Measurements from ENCODE around the gene CRELD1.
"Not testable (repeated sequence)": the region's sequence is repeated elsewhere in the genome, so short reads cannot be mapped to it uniquely, and the experiment has no call there.

CRELD1 gene

DNA sequence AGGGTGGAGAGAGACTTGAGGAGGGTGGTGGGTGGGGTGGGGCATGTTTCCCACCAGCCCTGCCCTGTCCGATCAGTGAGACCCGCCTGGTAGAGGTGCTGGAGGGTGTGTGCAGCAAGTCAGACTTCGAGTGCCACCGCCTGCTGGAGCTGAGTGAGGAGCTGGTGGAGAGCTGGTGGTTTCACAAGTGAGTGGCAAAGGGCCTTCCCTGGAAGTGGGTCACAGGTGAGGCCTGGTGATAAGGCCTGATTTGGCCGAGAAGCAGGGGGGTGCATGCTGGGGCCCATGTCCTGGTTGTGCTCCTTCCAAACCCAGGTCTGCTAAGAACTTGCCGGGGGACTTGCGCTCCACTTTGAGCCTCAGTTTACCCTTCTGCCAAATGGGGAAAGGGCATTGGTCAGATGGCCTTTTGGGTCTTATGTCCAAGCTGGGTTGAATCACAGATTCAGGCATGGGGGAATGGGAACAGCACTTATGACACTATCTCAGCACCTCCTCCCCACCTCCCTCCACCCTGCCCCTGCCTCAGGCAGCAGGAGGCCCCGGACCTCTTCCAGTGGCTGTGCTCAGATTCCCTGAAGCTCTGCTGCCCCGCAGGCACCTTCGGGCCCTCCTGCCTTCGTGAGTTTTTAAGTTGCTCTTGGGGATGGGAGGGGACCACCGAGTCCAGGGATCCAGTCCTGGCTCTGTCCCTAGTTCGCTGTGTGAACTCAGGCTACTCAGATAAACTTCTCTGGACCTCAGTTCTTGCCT, 4.0 kb downstream of the CRELD1 start:
- DNase-seq: no peak

- no peak for DNase-seq
Measured at GRCh38 chr3:9938966-9939365, 5.3 kb downstream of the CRELD1 start.

- DNase-seq: not testable (repeated sequence)
Measured at GRCh38 chr3:9939906-9940305, 6.3 kb downstream of the CRELD1 start.

- no peak for DNase-seq
Measured at GRCh38 chr3:9940746-9941145, 7.1 kb downstream of the CRELD1 start.

DNA sequence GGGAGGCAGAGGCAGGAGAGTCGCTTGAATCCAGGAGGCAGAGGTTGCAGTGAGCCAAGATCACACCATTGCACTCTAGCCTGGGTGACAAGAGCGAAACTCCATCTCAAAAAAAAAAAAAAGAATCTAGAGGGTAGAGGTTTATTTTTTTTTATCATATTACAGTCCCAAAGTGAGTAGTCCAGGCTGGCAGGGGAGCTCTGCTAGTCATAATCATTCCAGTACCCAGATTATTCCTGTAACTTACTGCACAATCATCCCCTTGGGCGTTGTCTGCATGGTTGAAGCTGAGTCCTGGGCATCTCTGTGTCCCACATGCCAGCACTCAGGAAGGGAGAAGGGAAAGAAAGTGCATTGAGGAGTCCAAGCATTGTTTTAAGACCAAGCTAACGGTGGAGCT, 8.5 kb downstream of the CRELD1 start:
- DNase-seq: no peak

- no peak for DNase-seq
Measured at GRCh38 chr3:9942934-9943690, 9.5 kb downstream of the CRELD1 start.

- no peak for DNase-seq
Measured at GRCh38 chr3:9944271-9944670, 10.6 kb downstream of the CRELD1 start.

DNA sequence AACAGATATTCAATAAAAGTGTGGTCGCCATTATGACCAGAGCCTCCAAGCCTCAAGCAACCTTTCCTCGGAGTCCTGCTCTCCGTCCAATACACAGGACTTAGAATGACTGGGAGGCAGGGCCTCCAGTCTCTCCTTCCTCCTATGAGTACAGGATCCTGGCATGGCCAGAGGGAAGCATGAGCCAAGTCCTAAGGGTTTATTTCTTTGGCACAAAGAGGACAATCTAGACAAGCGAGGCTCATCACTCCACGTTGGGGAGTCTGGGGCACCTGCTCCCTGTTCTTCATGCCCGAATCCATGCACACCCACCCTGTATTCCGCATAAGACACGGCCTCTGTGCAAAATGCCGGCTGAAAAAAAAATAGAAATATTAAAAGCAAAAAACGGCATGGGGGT, 11.7 kb downstream of the CRELD1 start:
- no peak for DNase-seq

DNA sequence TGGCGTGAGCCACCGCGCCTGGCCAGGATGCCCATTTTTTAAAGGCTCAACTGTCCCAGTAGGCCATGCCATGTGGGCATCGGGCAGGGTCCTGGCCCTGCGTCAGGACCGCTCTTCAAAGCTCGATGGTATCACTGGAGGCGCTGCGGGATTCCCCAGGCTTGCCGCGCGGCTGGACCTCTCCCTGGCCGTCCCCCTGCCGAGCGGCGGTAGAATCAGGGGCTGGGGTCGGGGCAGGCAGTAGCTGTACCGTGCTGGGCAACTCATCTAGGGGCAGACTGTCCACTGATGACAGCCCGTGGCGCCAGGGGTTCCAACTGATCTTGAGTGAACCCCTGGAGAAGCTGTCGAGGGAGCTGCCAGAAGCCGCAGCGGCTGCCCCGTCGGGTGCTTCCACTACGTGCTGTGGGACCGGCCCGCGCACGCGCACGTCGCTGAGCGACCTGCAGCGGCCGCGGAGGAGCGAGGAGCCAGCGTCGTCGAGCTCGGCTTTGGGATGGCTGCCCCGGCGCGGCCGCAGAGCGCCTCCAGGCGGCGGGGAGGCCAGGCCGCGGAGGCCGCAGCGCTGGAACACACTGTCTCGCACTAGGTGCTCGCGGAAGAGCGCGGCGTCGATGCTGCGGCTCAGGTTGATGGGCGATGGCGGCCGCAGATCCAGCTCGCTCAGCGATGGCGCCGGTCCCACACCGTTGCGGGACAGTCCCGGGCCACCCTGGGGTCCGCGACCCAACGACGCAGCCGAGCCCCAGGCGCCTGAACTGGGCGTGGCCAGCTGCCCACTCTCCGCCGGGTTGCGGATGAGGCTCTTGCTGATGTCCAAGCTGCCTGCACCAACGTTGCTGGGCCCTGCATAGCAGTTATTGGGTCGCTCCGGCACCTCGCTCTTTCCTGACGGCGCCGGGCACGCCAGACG, 12.7 kb downstream of the CRELD1 start:
- no peak for DNase-seq

DNA sequence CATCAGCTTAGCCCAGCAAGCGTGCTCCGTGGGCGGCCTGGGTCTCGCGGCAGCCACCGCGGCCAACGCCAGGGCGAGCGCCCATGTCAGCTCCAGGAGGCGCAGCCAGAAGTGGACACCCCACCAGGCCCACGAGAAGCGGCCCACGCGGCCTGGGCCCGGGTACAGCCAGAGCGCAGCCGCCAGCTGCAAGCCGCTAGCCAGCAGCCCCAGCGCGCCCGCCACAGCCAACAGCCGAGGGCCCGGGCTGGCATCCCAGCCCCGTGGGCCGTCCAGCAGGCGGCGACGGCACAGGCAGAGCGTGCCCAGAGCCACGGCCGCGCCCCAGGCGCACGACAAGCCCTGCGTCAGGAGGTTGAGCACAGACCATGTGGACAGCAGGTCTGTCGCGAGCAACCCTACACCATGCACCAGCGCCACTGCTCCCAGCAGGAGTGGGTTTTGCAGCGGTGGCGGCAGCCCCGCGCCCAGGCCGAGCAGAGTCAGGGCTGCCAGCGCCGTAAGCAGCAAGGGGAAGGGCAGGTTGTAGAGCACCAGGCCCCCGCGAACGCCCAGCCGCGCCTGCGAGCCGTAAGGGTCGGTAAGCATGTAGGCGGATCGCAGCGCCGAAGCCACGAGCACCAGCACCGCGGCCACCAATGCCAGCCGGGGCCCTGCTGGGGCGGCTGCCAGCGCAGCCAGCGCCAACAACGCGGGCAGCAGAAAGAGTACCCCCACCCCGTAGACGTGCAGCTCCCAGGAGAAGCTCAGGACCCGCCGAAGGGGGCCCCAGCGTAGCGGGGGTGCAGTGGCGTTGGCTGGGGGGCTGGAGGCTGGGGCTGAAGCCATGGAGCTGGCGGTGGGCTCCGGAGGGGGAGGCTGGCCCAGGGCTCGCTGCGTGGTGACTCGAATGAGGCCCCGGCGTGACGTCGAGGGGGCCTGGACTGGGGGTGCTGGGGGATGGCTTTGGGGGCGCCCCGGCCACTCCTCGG, 13.7 kb downstream of the CRELD1 start:
- DNase-seq: no peak

DNA sequence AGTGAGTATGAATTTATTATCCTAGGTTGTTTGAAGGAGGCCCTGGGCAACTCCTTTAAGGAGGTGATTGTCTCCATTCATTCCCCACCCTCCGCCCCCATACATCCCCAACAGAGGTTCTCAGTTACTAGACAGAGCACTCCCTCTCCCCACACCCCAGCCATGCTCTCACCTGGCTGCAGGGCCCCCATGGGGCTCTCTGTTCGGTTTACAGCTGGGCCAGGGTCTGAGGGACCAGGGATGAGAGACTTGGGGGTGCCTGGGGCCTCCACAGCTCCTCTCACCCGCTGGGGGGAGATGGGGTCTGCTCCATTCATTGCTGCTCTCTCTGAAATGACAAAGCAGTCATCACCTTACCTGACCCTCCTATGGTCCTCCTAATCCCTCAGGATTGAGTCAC, 15.0 kb downstream of the CRELD1 start:
- DNase-seq: no peak

DNA sequence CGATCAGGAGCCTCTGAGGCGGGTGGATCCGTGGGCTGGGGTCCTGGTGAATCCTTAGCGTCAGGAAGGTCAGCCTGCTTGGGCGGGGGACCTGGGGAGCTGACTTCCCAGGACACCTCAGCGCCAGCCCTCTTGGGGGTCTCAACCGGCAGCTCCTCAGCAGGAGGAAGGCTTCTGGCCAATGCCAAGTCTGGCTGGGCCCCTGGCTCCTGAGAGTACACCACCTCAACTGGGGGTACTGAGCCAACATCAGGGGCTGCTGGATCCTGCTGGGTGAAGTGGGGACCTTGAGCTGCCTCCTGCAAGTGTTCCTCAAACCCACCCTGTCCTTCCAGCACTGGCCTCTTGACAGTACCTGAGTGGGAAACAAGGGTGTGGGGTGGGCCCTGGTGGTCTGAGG, 15.5 kb downstream of the CRELD1 start:
- DNase-seq: no peak

DNA sequence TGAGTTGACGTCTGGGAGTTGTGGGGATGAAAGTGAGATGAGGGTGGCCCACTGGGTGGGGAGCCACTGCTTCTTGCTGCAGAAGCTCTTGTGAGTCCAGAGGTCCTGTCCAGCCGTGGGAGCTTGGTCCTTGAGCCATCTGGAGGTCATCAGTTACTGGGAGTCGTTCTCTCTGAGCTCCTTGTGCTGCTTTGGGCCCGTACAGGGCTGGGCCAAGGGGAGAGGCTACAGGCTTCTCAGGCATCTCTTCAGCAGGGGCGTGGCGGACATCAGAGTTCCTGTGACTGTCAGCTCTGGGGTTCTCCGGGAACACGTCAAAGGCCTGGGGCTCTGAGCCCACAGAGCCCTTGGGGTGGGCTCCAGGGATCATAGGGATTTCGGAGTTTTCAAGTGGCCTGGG, 16.0 kb downstream of the CRELD1 start:
- DNase-seq: no peak

DNA sequence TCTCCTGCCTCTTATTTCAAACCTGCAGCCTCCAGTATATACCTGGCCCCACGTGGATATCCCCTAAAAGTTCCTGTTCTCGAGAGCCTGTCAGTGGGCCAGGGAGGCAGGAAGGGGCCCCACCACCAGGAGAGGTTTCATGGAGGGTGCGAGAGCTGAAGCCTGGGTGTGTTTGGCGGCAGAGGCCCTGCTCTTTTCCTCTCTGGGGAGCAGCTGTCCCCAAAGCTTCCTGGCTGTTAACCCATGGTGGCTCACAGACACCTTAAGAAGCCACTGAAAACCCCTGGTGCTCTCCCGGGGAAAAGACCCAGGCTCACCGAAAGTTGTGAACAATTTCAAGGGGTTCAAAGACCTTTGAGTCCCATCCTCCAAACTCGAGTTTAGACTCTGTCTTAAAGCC, 17.5 kb downstream of the CRELD1 start:
- DNase-seq: no peak

- no peak for DNase-seq
Measured at GRCh38 chr3:9951598-9951961, 17.9 kb downstream of the CRELD1 start.

- DNase-seq: no peak
Measured at GRCh38 chr3:9951962-9952805, 18.6 kb downstream of the CRELD1 start, which contains the start of gene PRRT3. TSS of gene PRRT3 (minus strand) at chr3:9952408. CDS start at chr3:9950115, 2,293 bp downstream.

- DNase-seq: no peak
Measured at GRCh38 chr3:9955067-9955502, 21.5 kb downstream of the CRELD1 start.

DNA sequence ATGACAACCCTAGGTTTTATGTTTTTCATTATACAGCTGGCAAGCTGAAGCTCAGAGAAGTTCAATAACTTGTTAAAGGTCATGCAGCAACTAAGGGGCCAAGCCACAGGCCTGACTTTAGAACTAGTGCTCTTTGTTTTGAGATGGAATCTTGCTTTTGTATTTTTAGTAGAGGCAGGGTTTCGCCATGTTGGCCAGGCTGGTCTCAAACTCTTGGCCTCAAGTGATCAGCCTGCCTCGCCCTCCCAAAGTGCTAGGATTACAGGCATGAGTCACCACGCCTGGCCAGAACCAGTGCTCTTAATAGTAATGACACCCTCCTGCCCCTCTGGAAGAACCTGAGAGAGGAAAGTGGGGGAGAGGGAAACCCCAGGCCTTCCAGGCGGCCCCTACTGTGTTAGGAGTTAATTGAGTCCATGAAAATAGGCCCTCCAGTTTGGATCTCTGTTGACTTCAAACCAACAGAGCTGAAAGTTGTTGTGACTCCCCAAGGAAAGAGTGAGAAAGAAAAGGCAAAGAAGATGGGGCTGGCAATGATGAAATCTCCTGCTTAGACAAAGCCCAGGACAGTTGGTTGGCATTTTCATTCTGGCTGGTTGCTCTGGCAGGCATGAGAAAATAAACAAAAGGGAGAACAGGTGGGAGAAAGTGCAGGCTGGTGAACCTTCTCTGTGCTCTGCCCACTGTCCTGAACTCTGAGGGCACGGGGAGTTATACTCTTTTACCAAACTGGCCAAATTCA, 22.1 kb downstream of the CRELD1 start:
- no peak for DNase-seq

DNA sequence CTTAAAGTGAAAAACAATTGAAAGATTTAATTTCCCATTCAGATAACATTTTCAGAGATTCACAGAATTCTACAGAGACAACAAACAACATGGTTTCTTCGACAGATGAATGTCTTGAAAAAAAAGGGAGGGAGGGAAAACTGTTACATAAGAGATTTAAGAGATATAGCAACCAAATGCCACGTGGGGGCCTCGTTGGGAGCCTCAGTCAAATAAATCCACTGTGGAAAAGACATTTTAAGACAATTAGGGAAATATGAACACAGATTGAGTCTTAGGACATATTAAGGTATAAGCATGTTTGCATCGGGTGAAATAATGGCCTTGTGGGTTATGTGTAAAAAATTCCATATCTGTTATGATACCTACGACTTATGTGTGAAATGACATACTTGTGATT, 23.6 kb downstream of the CRELD1 start:
- peak; percentile 3 for DNase-seq

DNA sequence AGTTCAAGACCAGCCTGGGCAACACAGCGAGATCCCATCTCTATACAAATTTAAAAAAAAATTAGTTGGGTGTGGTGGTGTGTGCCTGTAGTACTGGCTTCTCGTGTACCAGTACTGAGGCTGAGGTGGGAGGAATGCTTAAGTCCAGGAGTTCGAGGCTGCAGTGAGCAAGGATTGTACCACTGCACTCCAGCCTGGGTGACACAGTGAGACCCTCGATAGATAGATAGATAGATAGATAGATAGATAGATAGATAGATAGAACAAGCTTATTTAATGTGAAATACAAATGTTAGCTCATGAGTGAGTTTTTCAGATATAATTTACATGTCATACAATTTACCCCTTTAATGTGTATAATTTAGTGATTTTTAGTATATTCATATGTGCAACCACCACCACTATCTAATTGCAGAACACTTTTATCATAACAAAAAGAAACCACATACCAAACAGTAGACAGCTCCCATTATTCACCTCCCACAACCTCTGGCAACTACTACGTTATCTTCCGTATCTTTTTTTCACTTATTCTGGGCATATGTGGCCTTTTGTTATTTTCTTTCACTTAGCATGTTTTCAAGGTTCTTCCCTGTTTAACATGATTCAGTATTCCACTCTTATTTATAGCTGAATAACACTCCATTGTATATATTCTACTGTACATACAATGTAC, 31.7 kb downstream of the CRELD1 start:
- no peak for DNase-seq

Data from NCI-H2227 treated with DMSO at 0.1 percent for 48 hours (cell line).